Aorta (tissue), 5 donors: Measurements from ENCODE around the gene MYOZ1. TPM values are rescaled to one million over a fixed set of nuclear protein-coding genes. Genes with fewer than 3 reads are reported as not detected.
A peak's percentile ranks its signal among the peaks of the same experiment; 100 is the strongest.

Experiments used
- ATAC-seq: fragments of 200-7000 bp; cut with Tn5 transposase; one replicate; pipeline ENCODE4 v1.9.1; 2022; ENCODE audit warnings: moderate library complexity; ENCODE audit not compliant: low FRiP score
- DNase-seq, 2 donors: peaks; one replicate each; pipeline ENCODE4 v3.0.0-alpha.2; 2020
- H3K27ac ChIP-seq, 2 donors: one replicate each; pipeline ENCODE4 v1.5.1; 2013; ENCODE audit warnings: low read length in 2 of 2, mild to moderate bottlenecking in 2 of 2, moderate library complexity in 2 of 2, control low read depth in 1 of 2, inconsistent platforms in 1 of 2, low read depth in 1 of 2
- H3K27me3 ChIP-seq, 2 donors: one replicate each; pipeline ENCODE4 v1.6.1; 2013; ENCODE audit warnings: control low read depth in 1 of 2, low read length in 1 of 2, mild to moderate bottlenecking in 1 of 2, moderate library complexity in 1 of 2; ENCODE audit not compliant: insufficient read depth in 2 of 2, control insufficient read depth in 1 of 2
- H3K36me3 ChIP-seq, 2 donors: one replicate each; pipeline ENCODE4 v1.6.1; 2013; ENCODE audit warnings: control low read depth in 1 of 2, low read length in 1 of 2, mild to moderate bottlenecking in 1 of 2; ENCODE audit not compliant: insufficient read depth in 2 of 2, control insufficient read depth in 1 of 2
- H3K4me1 ChIP-seq, 2 donors: one replicate each; pipeline ENCODE4 v1.6.1; 2013; ENCODE audit warnings: low read length in 2 of 2, control low read depth in 1 of 2, mild to moderate bottlenecking in 1 of 2, moderate library complexity in 1 of 2; ENCODE audit not compliant: insufficient read depth in 2 of 2, control insufficient read depth in 1 of 2
- H3K4me3 ChIP-seq, 2 donors: one replicate each; pipeline ENCODE4 v1.5.1; 2013; ENCODE audit warnings: low read length in 2 of 2, control low read depth in 1 of 2, mild to moderate bottlenecking in 1 of 2
- H3K9me3 ChIP-seq: one replicate; pipeline ENCODE4 v1.6.1; 2013; ENCODE audit warnings: mild to moderate bottlenecking, low read length; ENCODE audit not compliant: control insufficient read depth
- WGBS, 2 donors: extraction: QIAGEN DNeasy Blood & Tissue Kit; methylation state at CpG; one replicate each; pipeline ENCODE4 v1.1.7; 2013; 5-methylcytosine and 5-hydroxymethylcytosine counted together
- intact Hi-C, 2 donors: fragments of 100-400 bp; cut with DNase I; formaldehyde crosslinking; loops; one replicate each; pipeline versions ENCODE4 v1.14.2 to v1.15.0; 2022
- polyA plus RNA-seq, 2 donors: library from polyadenylated mRNA; stranded (reverse); fragments of 200-250 nt; gene quantifications; one replicate each; pipeline ENCODE4 v1.2.3, GENCODE V29; 2013
- total RNA-seq, 2 donors: library from RNA; stranded (reverse); fragmentation: NEBNext Ultra II Directional; extraction: Animal tissue kit (Norgen Biotek cat#: 25700); gene quantifications; one replicate each; pipeline ENCODE4 v1.2.1, GENCODE V29; 2021
- donor health status: healthy with polysubstance abuse.
- donor health status: Bipolar disorder and iron deficiency.
- donor health status: DM: no; HTN: no; CAD: no.
- donor health status: DM: no; HTN: no; CAD: no.
- donor health status: DM: yes; HTN: yes; CAD: no.

Gene MYOZ1
- total and polyA plus RNA-seq, 4 donors, result 3.2 to 13.1 (median 6.7) TPM

DNA sequence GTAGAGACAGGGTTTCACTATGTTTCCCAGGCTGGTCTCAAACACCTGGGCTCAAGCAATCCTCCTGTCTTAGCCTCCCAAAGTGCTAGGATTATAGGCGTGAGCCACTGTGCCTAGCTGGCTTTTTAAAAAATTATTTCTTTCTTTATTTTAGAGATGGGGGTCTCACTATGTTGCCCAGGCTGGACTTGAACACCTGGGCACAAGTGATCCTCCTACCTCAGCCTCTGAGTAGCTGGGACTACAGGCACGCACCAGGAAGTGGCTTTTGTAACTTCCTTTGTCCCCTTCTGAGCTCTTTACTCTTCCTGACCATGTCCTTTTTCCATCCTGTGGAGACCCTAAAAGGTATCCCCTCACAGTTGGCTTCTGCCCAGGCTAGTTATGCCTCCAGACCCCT lies 2.1 kb upstream of the MYOZ1 start:
- WGBS, 2 donors, result 85 to 95% methylated on average over 2 of the region's 2 CpGs
- Histone ChIP-seq H3K9me3 (no peaks in the 10 kb centered on the region), H3K27me3 (no peaks in the 10 kb centered on the region), H3K36me3 (no peaks in the 10 kb centered on the region), H3K27ac (no peak overlapping the region), H3K4me3 (no peak overlapping the region), H3K4me1 (no peaks in the 10 kb centered on the region)
- DNase-seq (no peak), ATAC-seq (no peak)
- intact Hi-C loops, result loop anchor here (5.0 kb wide), 1 partner anchor 66 kb away; no protein-coding TSS in a partner anchor

DNA sequence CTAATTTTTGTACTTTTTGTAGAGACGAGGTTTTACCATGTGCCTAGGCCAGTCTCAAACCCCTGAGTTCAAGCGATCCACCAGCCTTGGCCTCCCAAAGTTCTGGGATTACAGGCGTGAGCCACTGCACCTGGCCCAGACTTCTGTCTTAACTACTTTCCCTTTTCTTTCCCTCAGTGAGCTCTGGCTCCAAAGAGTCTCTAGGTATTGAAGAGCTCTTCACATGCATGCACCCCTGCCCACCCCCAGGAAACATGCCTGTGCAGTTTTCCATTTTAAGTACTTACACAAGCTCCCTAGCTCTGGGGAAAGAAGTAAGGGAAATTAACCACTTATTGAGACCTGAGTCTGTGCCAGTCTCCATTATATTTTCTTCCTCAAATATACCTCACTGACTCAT lies 2.0 kb downstream of the MYOZ1 start:
- Histone ChIP-seq H3K4me1 (no peaks in the 10 kb centered on the region), H3K36me3 (no peaks in the 10 kb centered on the region), H3K27ac (no peak overlapping the region), H3K9me3 (no peaks in the 10 kb centered on the region), H3K27me3 (no peaks in the 10 kb centered on the region), H3K4me3 (no peak overlapping the region)
- intact Hi-C loops, result no loop called here
- no peak for DNase-seq
- whole genome bisulfite sequencing, 2 donors, result 93% methylated on average over 3 of the region's 3 CpGs
- ATAC-seq, result no peak

DNA sequence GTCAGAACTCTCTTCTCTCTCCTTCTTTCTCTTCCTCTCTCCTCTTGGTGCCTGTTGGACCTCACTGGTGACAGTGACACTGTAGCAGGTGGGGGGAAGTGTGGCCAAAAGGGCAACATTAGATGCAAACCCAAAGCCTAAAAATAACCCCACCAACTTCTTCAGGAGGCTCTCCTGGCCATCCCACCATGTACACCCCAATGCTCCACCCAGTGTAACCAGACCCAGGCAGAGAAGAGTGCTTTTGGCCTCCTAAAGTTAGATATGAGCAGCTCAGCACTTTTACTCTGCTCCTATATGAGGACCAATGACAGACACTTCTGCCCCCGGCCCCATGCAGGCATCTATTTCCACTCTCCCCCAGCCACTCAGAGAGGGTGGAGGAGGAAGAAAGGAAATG lies 5.5 kb downstream of the MYOZ1 start:
- ATAC-seq, result no peak
- WGBS, 2 donors, result 55 to 67% methylated on average over 1 of the region's 1 CpG

GRCh38 chr10:73634421-73634820 lies 6.9 kb downstream of the MYOZ1 start:
- no peaks in the 10 kb centered on the region for H3K36me3 ChIP-seq
- WGBS, 2 donors, result 74 to 76% methylated on average over 5 of the region's 5 CpGs
- no peak for ATAC-seq
- DNase-seq, result peak in 1 of 2 donors; percentile 55
- no peaks in the 10 kb centered on the region for H3K9me3 ChIP-seq
- H3K27ac ChIP-seq, result no peak overlapping the region
- H3K4me1 ChIP-seq, result no peaks in the 10 kb centered on the region
- intact Hi-C loops, result no loop called here
- H3K27me3 ChIP-seq, result no peaks in the 10 kb centered on the region
- no peak overlapping the region for H3K4me3 ChIP-seq

More for the DNA sequence above, 5.5 kb downstream of the MYOZ1 start:
- intact Hi-C loops, result no loop called here
- Histone ChIP-seq H3K27me3 (no peaks in the 10 kb centered on the region), H3K27ac (no peak overlapping the region), H3K4me3 (no peak overlapping the region), H3K9me3 (no peaks in the 10 kb centered on the region), H3K36me3 (no peaks in the 10 kb centered on the region), H3K4me1 (no peaks in the 10 kb centered on the region)
- no peak for DNase-seq

GRCh38 chr10:73629165-73629564 lies 12.1 kb downstream of the MYOZ1 start:
- ATAC-seq (no peak), DNase-seq (no peak)
- H3K4me3 ChIP-seq, result no peak overlapping the region
- 82 to 97% methylated on average over 5 of the region's 5 CpGs for WGBS, 2 donors
- H3K27ac ChIP-seq, result no peak overlapping the region
- no peaks in the 10 kb centered on the region for H3K36me3 ChIP-seq
- H3K4me1 ChIP-seq, result no peaks in the 10 kb centered on the region
- H3K9me3 ChIP-seq, result no peaks in the 10 kb centered on the region
- intact Hi-C loops, result loop anchor here (5.0 kb wide), 2 partner anchors 52 to 102 kb away; no protein-coding TSS in a partner anchor
- H3K27me3 ChIP-seq, result no peaks in the 10 kb centered on the region

DNA sequence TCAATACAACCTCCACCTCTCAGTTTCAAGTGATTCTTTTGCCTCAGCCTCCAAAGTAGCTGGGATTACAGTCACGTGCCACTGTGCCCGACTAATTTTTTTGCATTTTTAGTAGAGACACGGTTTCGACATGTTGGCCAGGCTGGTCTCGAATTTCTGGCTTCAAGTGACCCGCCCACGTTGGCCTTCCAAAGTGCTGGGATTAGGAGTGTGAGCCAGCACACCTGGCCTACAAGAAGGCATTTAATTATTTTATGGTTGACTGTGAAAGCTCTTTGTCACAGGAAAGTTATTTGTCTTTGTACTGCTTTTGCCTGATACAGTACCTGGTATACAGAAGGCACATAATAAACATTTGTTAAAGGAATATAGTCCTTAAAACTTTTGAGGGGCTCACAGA lies 12.9 kb downstream of the MYOZ1 start:
- ATAC-seq, result no peak
- Histone ChIP-seq H3K27ac (no peak overlapping the region), H3K9me3 (no peaks in the 10 kb centered on the region), H3K27me3 (no peaks in the 10 kb centered on the region), H3K4me3 (no peak overlapping the region), H3K36me3 (no peaks in the 10 kb centered on the region), H3K4me1 (no peaks in the 10 kb centered on the region)
- DNase-seq, result no peak
- intact Hi-C loops, result loop anchor here (5.0 kb wide), 2 partner anchors 51 to 101 kb away; no protein-coding TSS in a partner anchor
- WGBS, 2 donors, result 61 to 68% methylated on average over 7 of the region's 7 CpGs

GRCh38 chr10:73627300-73627699 lies 14.0 kb downstream of the MYOZ1 start:
- H3K9me3 ChIP-seq, result no peaks in the 10 kb centered on the region
- no peaks in the 10 kb centered on the region for H3K27me3 ChIP-seq
- no peak for ATAC-seq
- intact Hi-C loops, result loop anchor here (5.0 kb wide), 2 partner anchors 50 to 100 kb away; no protein-coding TSS in a partner anchor
- WGBS, 2 donors, result 91 to 92% methylated on average over 6 of the region's 6 CpGs
- DNase-seq, result no peak
- H3K27ac ChIP-seq, result no peak overlapping the region
- no peak overlapping the region for H3K4me3 ChIP-seq
- no peaks in the 10 kb centered on the region for H3K36me3 ChIP-seq
- no peaks in the 10 kb centered on the region for H3K4me1 ChIP-seq

- 0 to 1% methylated on average over 42 of the region's 42 CpGs for WGBS, 2 donors
These were observed 15.2 kb downstream of the MYOZ1 start for GRCh38 chr10:73625884-73626752.

More at GRCh38 chr10:73625884-73626752, 15.2 kb downstream of the MYOZ1 start:
- Histone ChIP-seq H3K4me3 (peak overlapping the region; percentile 37 to 74), H3K27me3 (no peaks in the 10 kb centered on the region), H3K36me3 (no peaks in the 10 kb centered on the region), H3K27ac (peak overlapping the region in 1 of 2 donors; percentile 30), H3K9me3 (no peaks in the 10 kb centered on the region), H3K4me1 (no peaks in the 10 kb centered on the region)
- peak; percentile 98 for ATAC-seq
- peak; percentile 96 to 97 for DNase-seq
- intact Hi-C loops, result loop anchor here (5.0 kb wide), 2 partner anchors 49 to 99 kb away; no protein-coding TSS in a partner anchor
